OCI-M1 (cell line): Measurements from ENCODE around the gene WWC1.
"Not testable (repeated sequence)": the region's sequence is repeated elsewhere in the genome, so short reads cannot be mapped to it uniquely, and the experiment has no call there.

Experiments
- DNase-seq: peaks from one replicate; lab custom pipeline; 2025; lab: John Stamatoyannopoulos, UW

Gene WWC1

DNA sequence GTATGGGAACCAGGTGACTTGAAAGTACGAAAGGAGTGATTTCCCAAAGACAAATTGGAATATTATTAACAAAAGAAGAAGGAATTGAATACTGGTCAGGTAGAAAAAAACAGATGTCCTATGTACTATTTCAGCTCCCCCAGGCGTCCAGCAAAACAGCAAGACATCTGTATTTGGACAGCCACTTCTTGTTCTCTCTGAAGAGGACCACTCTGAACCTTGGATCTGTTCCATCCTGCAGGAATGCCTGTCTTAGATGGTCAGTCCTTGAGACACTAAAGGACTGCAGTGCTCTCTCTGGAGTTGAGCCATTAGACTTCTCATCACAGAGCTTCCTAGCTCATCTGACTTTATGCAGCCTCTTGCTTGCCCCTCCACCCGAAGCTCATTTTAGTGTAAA lies 120.4 kb downstream of the WWC1 start:
- DNase-seq, result no peak

DNA sequence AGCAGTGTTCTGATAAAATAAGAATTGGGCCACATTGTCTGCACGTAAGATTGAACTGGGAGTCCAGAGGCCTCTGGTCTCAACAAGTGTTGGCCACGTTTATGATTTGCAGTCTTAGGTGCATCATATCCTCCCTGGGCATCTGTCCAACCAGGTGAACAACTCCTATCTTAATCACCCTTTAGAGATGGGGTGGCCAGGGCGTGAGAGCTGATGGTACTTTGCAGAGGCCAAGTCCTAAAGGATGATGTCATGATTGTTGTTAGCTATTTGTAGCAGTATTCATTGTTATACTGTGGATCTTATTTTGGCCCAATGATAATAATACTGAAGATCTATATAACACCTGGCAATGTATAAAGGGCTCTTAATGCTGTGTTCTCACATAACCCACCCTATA lies 121.6 kb downstream of the WWC1 start:
- no peak for DNase-seq

DNA sequence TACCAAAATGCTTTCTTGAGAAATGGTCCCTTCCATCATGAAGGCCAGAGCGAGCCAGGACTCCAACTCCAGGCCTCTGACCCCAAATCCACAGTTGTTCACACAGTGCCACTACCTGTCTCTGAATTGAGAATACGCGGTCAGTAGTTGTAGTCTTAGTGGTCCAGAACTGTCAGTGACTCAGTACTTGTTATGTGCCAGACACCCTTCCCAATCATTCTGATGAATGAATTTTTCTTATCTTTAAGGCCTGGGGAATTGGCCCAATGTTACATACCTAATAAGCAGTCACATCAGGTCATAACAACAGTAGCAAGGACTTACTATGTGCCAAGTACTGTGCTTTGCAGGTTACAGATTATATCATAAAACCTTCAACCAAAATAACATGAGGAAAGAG lies 122.2 kb downstream of the WWC1 start:
- DNase-seq, result no peak

DNA sequence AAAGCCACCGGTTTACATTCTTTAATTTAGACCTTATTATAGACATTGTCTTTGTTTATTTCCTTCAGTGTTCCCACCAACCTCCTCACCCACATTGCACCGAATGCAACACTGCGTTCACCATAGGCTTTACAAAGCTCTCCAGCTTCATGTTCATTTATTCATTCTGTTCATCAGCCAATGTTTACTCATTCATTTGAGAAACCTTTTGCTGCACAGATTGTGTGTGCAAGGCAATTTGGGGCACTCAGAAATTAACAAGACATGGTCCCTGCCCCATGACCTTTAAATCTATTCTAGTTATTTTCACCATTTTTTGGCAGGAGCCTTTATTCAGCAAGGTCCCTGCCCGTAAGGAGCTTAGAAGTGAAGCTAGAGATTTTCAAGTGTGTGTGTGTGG lies 124.0 kb downstream of the WWC1 start:
- no peak for DNase-seq

DNA sequence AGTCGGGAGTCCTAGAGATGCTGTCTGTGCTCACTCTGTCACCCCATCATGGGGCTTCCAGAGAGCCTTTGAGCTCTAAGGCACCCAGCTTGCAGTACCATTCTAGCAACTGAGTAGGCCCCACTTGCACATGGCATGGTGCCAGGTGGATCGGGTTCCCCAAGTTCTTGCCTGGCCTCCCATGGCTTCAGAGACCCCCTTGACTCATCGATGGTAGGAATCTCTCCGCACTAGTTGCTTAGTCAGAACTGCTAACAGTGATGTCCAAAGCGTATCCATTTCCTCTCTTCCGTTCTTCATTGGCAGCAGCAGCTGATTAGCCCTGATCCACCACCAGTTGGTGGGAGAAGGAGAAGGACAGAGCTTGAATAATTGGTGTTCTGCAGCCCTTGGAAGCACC lies 124.5 kb downstream of the WWC1 start:
- DNase-seq, result no peak

DNA sequence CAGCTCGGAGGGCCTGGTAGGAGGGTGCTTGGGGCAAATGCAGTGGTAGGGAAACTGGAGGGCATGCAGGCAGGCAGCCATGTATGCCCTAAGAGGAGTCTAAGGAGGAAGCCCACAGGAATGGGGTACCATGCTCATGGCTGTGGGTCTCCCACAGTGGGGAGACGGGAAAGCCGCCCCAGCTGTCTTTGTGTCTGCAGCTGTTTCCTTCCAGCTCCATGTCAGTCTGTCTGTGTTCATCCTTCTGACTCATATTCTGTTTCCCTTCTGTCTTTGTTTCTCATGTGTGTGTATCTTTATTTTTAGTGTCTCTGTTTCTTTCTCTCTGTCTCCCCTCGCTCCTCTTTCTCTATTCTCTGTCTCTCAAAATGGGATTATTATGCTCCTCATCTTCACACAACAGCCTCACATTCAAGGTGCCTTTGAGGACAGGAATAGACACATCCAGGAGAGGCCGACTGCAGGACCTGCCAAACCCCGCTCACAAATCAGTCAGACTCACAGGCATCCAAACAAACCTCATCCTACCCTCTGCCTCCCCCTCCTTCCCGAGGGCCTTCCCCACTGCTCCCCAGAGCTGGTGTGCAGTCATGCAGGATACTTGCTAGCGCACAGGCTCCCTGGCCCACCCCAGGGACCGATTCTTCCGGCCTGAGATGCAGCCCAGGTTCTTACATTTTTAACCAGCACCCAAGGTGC lies 126.4 kb downstream of the WWC1 start:
- no peak for DNase-seq

DNA sequence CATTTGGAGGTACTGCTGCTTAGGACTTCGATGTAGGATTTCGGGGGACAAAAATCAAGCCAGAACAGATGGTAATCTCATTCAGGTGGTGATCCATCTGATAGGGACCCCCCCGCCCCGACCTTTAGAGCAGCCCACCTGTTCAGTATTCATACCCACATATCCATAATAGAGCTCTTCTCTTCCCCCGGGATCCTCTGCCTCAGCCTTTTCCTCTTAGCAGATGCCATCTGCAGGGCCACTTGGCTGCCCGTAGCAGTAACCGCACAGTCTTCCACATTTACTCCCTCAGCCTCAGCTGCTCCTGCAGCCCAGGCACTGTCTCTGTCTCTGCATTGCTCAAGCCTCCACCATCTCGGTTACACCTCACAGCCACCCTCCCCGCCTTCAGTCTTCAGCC lies 129.0 kb downstream of the WWC1 start:
- DNase-seq, result no peak

DNA sequence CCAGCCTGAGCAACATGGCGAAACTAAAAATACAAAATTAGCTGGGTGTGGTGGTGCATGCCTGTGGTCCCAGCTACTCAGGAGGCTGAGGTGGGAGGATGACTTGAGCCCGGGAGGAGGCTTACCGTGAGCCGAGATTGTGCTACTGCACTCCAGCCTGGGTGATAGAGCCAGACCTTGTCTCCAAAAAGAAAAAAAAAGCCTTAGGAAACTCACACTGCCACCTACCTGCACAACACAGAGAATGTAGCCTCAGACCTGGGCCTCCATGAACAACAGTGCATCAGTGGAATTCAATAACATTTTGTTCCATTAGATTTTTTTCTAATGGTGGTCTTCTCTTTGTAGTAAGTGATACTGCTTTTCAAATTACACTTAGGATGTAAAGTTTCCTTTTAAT lies 131.0 kb downstream of the WWC1 start:
- no peak for DNase-seq

DNA sequence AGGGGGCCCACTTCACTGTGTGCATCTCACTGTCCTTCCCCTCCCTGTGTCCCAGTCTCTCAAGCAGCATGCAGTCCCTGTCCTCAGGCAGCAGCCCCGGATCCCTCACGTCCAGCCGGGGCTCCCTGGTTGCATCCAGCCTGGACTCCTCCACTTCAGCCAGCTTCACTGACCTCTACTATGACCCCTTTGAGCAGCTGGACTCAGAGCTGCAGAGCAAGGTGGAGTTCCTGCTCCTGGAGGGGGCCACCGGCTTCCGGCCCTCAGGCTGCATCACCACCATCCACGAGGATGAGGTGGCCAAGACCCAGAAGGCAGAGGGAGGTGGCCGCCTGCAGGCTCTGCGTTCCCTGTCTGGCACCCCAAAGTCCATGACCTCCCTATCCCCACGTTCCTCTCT lies 132.0 kb downstream of the WWC1 start:
- DNase-seq, result no peak

DNA sequence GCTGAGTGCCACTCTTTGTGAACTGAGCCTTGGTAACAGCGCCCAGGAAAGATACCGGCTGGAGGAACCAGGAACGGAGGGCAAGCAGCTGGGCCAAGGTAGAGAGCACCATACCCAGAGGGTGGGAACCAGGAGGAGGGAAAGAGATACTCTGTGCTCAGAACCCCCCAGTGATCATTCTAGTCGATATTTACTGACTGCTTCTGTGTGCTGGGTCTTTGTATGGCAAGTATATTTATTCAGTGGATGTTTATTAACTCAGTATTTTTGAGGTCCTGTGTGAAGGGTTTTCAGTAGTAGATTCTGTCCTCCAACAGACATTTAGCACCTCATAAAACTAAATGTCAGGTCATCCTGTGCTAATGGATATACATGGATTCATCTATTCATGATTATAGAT lies 132.5 kb downstream of the WWC1 start:
- DNase-seq, result no peak

DNA sequence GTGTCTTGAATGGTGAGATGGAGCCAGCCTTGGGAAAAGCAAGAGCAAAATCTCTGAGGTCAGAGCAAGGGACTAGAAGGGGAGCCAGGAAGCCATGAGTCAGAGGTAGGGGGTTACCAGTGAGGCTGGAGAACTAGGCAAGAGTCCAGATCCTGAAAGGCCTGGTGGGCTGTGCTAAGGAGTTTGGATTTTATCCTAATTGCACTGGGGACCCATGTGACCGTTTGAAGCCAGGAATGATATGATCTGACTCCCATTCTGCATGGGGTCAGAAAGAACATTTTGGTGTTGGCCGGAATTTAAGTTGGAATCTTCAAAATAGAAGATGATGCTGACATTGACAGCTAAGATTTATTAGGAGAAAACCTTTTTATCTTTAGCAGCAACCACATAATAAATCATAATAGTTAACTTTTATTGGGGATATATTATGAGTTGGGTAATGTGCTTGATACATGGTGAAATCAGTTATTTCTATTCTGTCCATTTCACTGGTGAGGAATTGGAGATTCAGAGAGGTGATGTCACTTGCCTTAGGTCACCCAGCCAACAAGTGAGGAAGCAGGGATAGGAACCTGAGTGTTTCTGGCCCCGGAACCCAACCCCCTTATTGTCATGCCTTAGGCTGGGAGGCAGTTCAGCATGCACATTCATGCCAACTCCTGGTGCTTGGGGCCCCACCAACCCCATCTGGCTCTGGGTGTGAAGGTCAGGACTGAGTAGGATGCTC lies 133.3 kb downstream of the WWC1 start:
- DNase-seq, result no peak

DNA sequence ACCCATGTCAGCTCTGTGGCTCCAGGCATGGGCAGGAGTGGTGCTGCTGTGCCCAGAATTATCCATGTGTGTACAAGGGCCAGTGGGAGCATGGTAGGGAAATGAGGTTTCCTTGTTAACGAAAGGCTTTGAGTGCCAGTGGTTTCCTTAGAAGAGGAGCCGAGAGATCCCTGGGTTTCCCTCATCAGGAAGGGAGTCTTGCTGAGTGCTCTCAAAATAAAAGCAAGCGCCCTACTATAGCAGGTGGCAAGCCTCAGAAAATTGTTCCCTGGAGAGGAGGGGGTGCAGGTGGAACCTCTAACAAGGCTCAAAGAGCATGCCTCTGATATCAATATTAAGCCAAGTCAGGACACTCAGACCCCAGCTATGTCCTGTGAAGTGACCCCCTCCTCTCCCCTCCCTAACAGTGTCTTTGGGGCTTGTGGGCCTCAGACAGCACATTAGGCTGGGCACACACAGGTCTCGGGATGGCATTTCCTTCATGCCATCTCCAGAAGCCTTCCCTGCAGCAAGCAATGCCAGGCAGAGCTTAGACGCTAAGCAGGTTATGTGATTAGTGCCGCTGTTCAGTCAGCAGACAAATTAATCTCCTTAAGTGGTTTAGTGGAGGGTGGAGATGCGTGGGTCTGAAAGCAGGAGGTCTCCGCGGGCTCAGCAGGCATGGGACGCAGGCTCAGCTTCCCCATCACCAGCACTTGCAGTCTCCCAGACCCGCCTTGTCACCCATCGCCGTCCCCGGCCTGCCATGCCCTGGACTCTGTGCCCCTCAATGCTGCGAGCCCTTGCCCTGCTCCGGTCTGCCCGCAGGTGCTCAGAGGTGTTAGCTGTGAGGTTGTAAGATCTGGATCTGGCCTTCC lies 134.8 kb downstream of the WWC1 start:
- DNase-seq, result no peak

DNA sequence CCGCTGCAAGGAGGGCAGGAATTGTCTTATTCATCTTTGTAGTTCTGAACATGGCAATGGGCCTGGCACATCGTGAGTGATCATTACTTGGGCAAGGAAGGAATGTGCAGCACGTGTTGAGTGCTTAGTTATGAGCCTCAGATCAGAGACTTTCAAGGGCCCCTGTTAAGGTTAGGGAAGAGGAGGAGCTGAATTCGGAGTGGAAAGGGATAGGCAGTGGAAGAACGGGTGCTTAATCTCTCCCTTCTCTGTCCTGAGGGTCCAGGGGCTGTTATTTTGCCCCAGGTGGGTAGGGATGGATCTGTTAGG lies 135.4 kb downstream of the WWC1 start:
- DNase-seq, result no peak

DNA sequence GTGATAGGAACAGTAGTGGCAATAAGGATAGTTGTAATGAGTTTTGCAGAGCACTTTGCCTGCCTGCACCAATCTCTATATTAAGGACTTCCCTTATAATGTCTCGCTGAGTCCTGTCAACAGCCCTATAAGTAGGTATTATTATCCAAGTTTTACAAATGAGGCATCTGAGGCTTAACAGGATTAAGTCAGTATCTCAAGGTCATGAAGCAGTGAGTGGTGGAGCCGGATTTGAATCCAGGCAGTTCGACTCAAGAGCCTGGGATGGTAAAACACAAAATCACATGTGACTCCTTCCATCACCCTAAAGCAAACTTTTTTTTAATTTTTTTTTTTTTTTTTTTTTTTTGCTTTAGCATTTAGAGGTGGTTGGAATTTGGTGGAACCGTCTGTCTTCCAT lies 135.8 kb downstream of the WWC1 start:
- no peak for DNase-seq

DNA sequence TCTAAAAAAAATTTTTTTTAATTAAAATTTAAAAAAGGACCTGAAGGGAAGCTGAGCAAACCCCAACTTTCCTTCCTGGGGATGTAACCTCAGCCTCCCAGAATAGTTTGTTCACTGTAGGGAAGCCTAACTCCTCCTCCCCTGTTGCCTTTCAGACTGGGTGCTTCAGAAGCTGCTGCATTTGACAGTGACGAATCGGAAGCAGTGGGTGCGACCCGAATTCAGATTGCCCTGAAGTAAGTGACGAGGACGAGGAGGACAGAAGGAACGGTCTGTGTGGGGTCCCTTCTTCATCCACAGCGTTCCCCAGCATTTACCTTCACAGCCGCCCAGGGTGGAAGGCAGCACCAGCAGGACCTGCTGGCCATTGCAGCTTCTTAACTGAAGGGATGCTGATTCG lies 137.1 kb downstream of the WWC1 start:
- no peak for DNase-seq

DNA sequence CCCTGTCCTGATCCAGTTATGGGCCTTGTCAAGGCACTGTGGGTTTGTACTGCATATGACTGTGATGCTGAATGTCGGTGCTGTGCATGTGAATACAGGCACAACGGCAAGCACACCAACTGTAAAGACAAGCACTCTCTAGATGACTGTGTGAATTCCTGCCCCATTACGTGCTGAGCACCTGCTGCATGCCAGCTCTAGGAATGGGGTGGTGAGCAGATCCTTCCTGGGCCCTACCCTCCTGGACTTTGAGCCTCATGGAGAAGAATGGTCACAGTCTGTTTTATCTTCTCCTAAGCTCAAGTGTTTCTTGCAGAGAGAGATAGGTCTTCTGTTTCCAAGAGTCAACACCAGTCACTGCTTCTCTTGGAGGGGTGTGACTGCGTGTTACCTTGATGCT lies 138.9 kb downstream of the WWC1 start:
- DNase-seq, result no peak

DNA sequence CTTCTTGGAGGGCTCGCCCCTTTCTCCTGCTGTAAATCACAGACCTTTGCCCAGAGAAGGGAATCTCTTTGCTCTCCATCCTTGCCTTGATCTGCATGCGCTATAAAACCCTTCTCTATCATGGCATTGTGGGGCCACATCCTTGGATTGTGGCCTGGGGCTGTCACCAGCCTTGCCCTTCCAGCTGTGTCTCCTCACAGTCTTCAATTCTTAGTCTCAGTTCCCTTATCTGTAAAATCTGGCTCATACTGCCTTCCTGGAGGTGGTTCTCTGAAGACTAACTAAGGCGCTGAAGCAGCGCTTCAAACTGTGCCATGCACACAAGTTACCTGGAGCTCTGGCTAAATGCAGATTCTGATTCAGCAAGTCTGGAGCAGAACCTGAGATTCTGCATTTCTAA lies 141.5 kb downstream of the WWC1 start:
- no peak for DNase-seq

DNA sequence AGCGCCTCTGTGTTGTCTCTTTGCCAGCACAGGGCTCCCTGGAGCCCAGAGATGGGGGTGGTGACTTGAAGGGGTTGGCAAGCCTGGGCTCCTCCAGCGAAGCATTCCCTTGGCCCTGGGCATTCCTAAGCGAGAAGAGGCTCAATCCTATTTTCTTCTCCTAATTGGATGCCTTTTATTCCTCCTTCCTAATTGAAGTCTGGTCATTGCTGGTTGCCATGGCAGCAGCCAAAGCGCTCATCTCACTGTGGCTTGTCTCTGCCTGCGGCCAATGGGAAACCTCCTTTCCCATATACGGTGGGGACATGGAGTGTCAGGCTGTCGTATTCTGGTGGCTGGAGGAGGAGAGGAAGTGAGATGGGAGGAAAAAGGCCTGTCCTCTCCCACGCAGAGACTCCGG lies 142.6 kb downstream of the WWC1 start:
- DNase-seq, result no peak

DNA sequence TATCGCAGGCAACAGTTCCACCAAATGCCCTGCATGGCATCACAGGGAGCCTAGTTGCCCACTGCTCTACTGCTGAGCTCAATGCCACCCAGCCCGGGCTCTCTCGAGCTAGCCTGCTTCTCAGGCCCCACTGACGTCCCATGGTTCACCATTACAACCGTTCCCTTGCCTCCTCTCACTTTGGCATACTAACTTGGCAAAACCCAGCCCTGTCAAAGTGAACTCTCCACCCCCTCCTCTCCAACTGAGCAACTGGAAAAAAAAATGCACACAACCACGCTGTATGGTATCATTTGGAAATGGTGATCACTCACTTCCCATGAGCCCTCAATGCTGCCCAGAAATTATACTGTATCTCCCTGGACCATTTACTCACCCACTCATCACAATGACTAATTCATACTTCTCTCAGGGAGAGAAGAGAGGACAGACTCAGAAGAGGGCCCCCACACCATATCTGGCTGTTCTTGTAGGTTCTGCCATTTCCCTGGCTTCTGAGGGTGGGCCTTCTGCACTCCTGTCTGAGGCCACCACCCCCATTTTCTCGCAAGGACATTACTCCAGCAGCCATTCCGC lies 143.4 kb downstream of the WWC1 start:
- DNase-seq, result no peak

DNA sequence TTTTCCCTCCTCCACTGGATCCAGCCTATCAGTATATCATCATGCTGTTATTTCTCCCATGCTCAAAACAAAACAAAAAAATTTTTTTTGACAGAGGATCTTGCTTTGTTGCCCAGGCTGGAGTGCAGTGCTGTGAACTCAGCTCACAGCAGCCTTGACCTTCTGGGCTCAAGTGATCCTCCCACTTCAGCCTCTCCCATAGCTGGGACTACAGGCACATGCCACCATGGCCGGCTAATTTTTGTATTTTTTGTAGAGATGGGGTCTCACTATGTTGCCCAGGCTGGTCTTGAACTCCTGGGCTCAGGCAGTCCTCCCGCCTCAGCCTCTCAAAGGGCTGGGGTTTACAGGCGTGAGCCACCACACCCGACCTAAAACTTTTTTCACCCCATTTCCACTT lies 143.9 kb downstream of the WWC1 start:
- not testable (repeated sequence) for DNase-seq

DNA sequence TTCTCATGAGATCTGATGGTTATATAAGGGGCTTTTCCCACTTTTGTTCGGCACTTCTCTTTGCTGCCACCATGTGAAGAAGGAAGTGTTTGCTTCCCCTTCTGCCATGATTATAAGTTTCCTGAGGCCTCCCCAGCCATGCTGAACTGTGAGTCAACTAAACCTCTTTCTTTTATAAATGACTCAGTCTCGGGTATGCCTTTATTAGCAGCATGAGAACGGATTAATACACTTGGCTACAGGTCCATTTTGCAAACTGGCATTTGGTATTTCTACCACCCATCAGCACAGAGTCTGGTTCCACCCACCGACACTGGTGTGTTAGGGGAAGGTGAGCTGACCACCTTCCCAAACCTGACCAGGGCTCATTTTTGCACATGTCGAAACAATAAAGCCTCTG lies 146.9 kb downstream of the WWC1 start:
- no peak for DNase-seq

DNA sequence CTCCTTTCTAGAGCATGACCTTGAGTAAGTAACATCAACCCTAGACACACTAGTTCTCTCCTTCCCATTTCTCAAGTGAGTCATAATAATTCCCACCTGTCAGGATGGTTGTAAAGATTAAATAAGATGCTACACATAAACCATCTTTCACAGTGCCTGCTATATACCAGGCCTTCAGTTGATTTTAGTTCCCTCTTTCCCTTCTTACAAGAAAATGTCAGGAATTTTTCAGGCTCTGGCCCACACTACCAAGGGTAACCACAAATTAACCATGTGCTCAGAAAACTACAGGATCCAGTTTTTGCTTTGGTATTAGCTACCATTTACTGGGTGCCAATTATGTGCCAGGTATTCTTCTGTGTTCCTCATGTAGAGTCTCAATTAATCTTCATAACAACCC lies 152.1 kb downstream of the WWC1 start:
- no peak for DNase-seq
